Stimulated activated CD4-positive, alpha-beta T cell treated with anti-CD3 and anti-CD28 coated beads, TNF-alpha, amount 100 ng/mL, for 48 hours (primary cell): Measurements from ENCODE around the gene XNDC1N.
A peak's percentile ranks its signal among the peaks of the same experiment; 100 is the strongest.

Source experiments
- DNase-seq, 3 donors: peaks; one replicate each; pipeline ENCODE4 v3.0.0-alpha.2; 2020; ENCODE audit warnings: low read depth in 3 of 3

XNDC1N gene, protein sequence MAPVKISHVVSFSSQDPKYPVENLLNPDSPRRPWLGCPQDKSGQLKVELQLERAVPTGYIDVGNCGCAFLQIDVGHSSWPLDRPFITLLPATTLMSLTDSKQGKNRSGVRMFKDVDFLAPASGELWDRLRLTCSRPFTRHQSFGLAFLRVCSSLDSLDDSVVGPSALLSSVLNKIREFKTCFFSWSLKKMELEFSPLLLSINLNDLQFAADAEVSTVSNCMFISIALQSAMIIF

GRCh38 chr11:71927820-71928736 is at the start of gene XNDC1N:
Gene XNDC1N, minus strand, starts transcription at chr11:71928594. Its CDS starts 5,241 bp downstream, at chr11:71923353.
- DNase-seq, result peak; percentile 44 to 66 (median 64)

GRCh38 chr11:71977743-71978418 is 49.5 kb upstream of the XNDC1N start:
- DNase-seq, result peak in 1 of 3 donors; percentile 36

DNA sequence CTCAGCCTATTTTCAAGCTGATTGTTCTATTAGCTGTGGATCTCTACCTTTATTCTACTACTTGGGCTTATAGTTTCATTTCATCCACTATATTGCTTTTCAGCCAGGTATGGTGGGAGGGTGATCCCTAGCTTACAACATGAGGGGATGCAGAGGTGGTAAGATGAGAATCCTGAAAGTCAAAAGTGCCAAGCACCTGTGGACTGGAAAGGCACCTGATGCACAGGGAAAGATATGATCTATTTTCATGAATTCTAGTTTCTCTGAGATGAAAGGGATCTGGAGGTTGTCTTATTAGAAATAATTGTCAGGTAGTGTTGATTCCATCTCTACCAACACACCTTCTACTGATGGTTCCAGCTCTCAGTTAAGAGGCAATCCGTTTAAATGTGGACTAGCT is 48.7 kb upstream of the XNDC1N start:
- DNase-seq, result no peak

DNA sequence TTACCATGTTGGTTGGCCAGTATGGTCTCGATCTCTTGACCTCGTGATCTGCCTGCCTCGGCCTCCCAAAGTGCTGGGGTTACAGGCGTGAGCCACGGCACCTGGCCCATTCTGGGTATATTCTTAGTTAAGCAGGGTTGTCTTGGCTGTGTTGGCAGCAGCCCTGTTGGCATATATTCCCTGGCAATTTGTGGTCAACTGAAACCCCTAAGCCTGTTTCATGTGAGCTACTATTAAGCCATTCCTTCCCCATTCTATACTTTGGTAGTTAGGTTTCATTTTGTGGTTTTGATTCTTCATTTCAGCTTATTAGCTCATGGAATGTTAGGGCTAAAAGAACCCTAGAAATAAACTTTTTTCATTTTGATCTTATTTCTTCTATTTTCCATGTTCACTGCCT is 48.2 kb upstream of the XNDC1N start:
- DNase-seq, result no peak

GRCh38 chr11:71971680-71972079 is 43.3 kb upstream of the XNDC1N start:
- no peak for DNase-seq

DNA sequence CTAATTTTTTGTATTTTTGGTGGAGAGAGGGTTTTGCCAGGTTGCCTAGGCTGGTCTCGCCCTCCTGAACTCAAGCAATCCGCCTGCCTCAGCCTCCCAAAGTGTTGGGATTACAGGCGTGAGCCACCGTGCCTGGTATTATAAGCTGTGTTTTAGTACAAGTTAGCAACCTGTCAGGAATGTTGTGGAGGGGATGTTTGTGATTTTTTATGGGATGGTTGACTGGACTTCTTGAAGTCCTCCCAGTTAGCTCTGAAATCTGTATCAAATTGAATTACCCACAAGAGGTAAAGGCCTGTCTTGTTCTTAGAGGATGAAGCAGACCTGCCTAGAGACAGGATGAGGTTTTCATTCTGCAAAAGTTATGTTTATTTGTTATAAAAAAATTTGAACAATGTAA is 36.2 kb upstream of the XNDC1N start:
- DNase-seq, result no peak

GRCh38 chr11:71963468-71963867 is 35.1 kb upstream of the XNDC1N start:
- DNase-seq, result no peak

- no peak for DNase-seq
Measured at GRCh38 chr11:71962428-71963038, 34.1 kb upstream of the XNDC1N start.

GRCh38 chr11:71955898-71956456 is 27.6 kb upstream of the XNDC1N start:
- no peak for DNase-seq

- DNase-seq, result no peak
Measured at GRCh38 chr11:71951741-71952310, 23.4 kb upstream of the XNDC1N start.

DNA sequence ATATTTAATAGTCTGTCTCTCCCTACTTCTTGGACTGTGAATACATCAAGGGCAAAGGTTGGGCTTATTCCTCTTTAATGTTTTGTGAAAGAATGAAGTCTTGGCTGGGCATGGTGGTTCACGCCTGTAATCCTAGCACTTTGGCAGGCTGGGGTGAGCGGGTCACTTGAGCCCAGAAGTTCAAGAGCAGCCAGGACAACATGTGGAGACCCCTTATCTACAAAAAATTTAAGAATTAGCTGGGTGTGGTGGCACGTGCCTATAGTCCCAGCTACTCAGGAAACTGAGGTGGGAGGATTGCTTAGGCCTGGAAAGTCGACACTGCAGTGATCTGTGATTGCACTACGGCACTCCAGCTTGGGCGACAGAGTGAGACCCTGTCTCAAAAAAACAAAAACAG is 20.6 kb upstream of the XNDC1N start:
- DNase-seq, result no peak

DNA sequence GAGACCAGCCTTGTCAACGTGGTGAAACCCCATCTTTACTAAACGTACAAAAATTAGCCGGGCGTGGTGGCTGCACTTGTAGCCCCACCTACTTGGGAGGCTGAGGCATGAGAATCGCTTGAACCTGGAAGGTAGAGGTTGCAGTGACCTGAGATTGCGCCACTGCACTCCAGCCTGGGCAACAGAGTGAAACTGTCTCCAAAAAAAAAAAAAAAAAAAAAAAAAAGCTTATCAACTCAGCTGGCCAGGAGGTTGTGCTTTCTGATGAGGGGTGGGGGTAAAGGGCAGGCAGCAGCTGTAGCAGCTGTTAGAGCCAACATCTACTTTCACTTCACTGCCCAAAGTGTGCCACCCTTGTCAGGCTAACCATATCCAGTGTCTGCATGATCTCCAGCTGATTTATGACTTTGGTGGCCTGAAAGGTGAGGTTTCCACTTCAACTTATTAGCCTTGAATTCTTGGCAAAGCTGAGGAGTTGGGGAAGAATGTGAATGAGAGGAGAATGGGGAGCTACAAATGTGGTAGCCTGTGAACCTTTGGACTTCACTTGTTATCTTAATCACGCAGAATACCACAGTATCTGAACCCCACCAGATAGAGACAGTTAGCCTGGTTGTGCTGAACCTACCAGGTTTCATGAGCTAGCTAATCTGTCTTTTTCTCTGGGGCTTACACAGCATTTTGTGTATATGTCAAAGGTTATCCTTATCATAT is 20.1 kb upstream of the XNDC1N start:
- no peak for DNase-seq

DNA sequence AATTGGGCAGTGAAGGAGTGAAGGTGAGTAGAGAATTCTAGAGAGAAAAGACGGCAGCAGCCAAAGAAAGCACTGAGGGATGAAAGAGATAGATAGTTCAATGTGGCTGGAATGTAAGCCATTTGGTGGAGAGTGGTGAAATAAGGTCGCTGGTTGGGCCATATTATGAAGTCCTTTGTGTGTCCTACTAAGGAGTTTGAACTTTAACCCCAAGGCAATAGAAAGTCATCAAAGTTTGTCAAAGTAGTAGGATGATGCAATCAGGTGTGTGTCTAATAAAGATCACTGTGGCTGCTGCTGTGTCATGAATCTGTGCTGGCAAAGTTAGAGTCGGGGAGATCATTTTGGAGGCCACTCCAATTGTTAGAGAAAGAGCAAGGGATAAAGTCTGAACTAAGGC is 19.1 kb upstream of the XNDC1N start:
- no peak for DNase-seq

DNA sequence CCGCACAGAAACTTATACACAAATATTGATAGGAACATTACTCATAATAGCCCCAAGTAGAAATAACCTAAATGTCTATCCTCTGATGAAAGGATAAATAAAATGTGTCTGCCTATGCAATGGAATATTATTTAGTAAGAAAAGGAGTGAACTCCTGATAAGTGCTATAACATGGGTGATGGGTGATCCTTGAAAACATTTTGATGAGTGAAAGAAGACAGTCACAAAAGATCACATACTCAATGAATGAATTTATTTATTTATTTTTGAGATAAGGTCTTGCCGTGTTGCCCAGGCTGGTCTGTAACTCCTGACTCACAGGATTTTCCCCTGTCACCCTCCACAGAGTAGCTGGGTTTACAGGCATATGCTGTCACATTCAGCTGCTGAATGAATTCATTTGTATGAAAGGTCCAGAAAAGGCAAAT is 17.8 kb upstream of the XNDC1N start:
- DNase-seq, result no peak

GRCh38 chr11:71940561-71941219 is 12.3 kb upstream of the XNDC1N start:
- no peak for DNase-seq

DNA sequence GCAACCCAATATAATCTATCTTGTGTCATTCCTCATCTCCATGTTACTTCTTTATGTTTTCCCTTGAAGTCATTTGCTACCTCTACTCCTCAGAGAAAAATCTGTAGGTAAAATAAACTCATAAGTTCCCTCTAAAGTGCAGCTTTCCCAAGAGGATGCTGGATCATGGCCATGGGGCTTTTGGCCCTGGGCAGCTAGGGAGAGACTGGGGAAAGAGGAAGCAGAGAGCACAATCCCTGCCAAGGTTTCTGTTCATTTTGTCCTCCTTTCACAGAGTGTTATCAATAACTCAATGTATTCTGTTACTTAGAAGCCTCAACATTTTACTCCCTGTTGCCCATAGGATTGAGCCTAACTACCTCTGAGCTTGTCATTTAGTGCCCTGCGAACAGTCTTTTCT is 9.4 kb upstream of the XNDC1N start:
- no peak for DNase-seq

DNA sequence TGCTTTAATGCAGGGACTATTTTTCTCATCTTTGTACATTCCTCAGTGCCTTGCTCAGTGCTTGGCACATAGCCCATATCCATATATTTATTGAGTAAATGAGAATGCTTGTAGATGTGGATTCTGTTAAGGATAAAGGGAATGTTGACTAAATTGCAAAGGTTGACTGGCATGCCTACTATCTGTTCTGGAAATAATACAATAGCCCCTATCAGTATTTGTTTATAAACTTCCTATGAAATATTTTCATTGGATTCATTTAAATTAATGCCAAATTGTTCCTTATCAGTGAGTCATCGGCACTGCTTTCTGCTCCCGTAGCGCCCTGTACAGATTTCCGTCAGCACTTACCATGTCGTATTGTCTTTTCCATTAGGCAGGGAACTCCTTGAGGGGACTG is 8.4 kb upstream of the XNDC1N start:
- no peak for DNase-seq

GRCh38 chr11:71935338-71935925 is 7.0 kb upstream of the XNDC1N start:
- no peak for DNase-seq

GRCh38 chr11:71934213-71934612 is 5.8 kb upstream of the XNDC1N start:
- no peak for DNase-seq
